GM19397 (cell line): ENCODE results near the gene VEGFB.
A peak's percentile ranks its signal among the peaks of the same experiment; 100 is the strongest.

Experiments
- ATAC-seq: cut with Tn5 transposase; IDR thresholded peaks from one replicate; pipeline ENCODE4 v1.9.1; 2021; ENCODE audit warnings: mild to moderate bottlenecking, moderate library complexity; ENCODE audit not compliant: unreplicated experiment

The VEGFB gene

DNA sequence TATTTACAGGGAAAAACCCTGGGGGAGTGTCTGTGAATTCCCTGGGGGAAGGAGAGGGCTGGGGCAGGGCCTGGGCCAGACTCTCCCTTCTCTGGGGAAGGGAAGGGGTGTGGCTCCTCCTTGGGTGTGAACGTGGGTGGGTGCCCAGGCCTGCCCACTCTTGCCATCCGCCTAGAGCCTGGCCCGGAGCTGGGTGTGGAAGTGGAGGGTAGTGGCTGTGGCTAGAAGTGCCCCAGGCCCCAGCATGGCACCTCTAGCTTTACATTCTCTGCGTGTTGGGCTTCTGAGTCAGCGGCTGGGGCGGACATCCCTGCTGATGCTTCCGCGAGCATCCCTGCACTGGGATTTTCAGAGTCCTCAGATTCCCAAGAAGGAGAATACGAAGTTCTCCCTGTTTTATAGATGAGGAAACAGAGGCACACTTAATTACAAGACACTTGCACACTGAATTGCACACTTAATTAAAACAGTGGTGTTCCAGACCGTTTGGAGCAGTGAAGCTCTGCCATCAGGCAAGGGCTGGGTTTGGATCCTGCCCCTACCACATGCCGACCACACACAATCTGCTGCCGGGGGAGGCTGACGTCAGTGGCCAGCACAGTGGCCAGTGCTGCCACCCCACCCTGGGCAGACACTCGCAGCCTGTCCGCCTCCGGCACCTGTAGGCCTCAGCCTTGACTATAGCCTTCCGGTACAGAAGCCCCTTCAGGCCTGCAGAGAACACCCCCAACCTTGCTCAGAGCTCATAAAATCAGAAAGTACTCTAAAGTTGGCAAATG, 42.5 kb downstream of the VEGFB start:
- no peak for ATAC-seq

DNA sequence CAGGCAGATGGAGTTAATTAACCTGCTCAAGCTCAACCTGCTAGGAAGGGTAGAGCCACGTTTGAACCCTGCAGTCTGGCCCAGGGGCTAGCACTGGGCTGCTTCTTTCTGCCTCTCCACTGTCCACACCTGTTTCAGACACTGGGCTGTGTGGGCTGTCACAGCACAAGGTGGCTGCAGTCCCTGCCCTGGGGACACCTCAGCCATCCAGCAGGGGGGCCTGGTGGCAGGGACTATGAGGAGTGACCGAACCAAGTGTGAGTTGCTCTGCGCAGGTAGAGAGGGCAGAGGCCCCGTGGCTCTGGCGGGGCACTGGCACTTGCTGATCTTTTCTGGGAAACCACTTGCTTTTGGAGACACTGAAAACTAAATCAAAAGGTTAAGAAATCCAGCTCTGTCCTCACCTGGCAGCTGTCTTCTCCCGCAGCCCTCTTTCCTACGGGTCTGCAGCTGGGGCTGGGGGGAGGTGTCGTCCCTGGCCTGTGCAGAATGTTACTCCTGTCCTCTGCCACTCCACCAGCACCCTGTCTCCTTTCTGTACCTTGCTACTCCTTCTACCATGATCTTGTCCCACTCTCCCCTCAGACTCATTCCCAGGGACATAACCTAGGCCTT, 44.3 kb downstream of the VEGFB start:
- ATAC-seq = no peak

DNA sequence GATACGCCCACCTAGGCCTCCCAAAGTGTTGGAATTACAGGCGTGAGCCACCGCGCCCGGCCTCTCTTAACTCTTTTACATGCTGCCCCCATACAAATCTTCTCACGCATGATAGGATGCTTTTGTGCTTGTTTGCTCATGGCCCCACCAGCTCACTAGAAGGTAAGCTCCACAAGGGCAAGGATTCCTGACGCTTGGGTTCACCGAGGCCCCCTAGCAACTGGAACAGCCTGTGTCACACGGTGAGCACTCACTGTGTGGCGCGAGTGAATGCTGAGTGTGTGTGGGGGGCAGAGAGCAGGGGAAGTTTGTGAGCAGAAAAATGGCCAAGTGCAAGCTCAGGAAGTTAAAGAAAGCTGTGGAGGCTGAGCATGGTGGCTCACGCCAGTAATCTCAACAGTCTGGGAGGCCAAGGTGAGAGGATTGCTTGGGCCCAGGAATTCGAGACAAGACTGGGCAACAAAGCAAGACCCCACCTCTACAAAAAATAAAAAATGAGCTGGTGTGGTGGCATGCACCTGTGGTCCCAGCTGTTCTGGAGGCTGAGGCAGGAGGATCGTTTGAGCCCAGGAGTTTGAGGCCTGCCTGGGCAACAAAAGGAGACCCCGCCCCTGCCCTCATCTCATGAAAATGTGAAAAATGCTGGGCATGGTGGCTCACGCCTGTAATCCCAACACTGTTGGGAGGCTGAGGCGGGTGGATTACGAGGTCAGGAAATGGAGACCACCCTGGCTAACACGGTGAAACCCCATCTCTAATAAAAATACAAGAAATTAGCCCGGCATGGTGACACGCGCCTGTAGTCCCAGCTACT, 47.8 kb downstream of the VEGFB start:
- no peak for ATAC-seq

DNA sequence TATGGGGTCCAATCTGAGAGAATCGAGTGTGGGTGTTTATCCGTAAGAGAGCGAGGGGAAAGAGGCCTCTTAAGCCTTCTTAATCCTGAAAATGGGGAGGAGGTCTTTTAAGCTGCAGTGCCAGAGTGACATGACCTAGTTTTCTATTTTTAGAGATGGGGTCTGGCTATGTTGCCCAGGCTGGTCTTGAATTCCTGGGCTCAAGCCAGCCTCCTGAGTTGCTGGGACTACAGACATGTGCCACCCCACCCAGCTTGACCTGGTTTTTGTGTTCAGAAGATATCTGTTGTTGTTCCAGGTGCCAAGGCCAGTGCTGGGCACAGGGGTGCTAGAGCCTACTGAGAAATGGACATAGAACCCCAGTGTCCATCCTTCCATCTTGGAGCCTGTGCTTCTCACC, 48.7 kb downstream of the VEGFB start:
- no peak for ATAC-seq

DNA sequence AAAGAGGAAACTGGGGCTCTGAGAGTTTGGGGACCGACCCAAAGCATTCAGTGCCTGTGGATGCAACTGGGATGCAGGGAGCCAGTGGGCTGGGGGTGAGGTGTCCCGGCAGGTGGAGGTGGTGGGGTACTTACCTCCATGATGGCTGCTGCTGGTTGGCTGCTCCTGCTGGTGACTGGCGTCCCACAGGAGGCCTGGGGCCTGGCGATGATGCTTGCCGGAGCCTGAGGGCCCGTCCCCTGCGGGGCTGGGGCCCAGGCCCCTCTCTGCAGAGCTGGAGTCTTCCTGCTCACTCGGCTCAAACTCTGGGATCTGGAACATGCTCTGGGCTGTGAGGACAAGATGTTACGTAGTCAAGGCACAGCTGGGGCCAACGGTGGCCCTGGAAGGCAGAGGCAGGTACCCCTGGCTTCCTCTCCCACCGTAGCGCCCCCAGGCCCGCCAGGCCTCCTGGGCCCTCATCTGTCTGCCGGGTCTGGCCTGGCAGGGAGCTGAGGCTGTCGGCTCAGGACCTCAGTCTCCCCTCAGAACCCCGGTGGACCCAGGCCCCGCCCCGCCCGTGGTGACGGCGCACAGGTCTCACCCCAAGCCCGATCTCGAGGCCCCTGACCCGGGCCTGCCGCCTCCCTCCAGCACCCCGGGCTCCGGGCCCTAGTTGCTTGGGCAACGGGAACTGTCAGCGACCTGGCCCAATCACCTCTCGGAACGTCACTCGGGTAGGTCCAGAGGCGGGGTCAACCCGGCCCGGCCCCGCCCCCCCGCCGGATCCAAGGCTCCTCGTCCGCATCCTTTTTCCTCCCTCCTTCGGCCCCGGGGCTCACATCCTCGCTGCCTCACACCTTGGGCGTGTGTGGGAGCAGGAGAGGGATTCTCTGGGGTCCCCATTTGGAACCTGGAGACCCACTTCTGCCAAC, 49.9 kb downstream of the VEGFB start, which contains the start of gene BAD:
BAD (minus strand) TSS at position 618 of the 914 bp plus-strand sequence; CDS start at position 321, 297 bp downstream.
- peak; percentile 66 for ATAC-seq

DNA sequence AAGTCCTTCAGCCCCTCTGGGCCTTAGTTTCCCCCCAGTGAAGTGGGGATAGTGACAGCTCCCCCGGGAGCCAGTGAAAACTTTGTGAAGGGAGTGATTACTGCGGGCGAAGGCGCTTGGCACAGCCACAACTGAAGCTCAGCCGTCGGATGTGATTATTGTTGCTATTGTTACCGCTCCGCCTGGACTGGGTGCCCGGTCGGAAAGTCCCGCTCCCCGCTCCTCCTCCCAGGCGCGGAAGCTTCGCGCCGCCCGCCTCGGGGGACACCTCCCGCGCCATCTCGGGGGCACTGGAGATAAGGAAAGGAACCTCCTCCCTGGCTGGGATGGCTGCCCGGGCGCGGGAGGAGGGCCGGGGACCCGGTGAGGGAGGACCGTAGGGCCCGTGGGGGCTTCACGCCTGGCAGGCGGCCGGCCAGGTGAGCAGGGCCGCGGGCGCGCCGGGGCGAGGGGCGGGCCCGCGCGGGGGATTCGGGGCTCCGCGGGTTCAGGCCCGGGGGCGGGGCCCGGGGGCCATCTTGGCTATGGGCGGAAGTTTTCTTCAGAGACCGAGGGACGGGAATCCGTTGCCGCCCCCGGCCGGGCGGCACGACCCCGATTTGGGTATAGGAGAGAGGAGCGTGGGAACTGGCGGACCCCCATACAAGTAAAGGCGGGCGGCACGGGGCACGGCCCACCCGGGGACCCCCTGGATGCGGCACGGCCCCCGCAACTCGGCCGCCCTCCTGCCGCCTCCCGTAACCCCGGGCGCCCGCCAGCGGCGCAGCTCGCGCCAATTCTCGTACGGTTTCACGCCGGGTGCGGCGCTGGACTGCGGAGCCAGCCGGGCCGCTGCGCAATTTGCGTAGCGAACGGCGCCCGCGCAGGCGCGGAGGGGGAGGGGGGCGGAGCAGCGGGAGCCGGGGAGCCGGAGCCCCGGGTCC, 50.8 kb downstream of the VEGFB start, which contains the start of gene GPR137:
GPR137 (plus strand) TSS at position 887 of the 923 bp plus-strand sequence. CDS start 677 bp downstream, outside the sequence.
- peak; percentile 56 for ATAC-seq

DNA sequence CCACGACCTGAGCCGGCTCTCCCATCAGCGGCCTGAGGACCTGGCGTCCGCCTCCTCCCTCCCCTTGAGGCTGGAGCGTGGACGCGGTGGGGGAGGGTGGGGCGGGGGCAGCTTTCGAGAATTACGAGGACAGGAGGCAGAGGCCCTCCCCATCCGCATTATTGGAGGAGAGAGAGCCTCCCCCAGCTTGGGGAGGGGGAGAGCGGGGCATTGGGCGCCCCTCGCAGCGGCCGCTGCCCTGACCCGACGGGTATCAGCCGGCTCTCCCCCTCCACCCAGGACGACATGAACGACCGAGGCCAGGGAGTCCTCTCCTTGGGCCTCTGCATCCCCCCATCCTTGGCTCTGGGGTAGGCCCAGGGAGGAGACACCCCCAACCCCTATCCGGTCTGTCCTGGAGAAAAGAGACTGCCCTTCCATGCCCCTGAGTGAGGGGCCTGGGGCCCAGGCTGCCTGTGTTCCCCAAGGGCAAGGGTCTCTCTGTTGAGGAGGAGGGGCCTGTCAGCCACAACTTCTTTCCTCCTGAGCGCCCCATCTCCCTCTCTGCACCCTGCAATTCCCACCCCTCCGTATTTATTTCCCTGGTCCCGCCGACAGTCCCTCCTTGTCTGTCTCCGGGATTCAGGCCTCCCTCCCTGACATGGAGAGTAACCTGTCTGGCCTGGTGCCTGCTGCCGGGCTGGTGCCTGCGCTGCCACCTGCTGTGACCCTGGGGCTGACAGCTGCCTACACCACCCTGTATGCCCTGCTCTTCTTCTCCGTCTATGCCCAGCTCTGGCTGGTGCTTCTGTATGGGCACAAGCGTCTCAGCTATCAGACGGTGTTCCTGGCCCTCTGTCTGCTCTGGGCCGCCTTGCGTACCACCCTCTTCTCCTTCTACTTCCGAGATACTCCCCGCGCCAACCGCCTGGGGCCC, 51.8 kb downstream of the VEGFB start:
- no peak for ATAC-seq

DNA sequence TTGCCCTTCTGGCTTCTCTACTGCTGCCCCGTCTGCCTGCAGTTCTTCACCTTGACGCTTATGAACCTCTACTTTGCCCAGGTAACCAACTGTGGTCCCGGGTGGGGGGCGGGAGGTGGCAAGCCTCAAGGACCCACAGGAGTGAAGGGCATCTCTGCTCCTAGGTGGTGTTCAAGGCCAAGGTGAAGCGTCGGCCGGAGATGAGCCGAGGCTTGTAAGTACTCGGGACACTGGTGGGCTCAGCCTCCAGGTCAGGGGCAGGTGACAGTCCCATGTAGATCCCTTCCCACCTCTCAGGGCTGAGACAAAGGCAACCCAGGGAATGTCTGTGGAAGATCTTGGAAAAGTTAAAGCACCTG, 52.4 kb downstream of the VEGFB start:
- ATAC-seq = no peak

DNA sequence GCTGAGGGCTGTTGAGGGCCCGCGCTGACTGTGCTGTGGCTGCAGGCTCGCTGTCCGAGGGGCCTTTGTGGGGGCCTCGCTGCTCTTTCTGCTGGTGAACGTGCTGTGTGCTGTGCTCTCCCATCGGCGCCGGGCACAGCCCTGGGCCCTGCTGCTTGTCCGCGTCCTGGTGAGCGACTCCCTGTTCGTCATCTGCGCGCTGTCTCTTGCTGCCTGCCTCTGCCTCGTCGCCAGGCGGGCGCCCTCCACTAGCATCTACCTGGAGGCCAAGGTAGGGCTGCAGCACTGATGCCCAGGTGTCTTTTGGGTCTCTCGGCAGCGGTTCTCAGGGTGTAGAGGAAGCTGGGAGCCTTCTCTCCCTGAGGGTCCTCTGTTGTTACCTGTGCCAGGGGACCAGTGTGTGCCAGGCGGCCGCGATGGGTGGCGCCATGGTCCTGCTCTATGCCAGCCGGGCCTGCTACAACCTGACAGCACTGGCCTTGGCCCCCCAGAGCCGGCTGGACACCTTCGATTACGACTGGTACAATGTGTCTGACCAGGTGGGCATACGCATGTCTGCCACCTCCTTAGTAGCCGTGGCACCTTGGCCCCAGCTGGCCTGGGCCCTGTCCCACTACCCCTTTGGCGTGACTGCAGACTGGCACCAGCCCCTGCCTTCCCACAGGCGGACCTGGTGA, 53.4 kb downstream of the VEGFB start:
- ATAC-seq = no peak

DNA sequence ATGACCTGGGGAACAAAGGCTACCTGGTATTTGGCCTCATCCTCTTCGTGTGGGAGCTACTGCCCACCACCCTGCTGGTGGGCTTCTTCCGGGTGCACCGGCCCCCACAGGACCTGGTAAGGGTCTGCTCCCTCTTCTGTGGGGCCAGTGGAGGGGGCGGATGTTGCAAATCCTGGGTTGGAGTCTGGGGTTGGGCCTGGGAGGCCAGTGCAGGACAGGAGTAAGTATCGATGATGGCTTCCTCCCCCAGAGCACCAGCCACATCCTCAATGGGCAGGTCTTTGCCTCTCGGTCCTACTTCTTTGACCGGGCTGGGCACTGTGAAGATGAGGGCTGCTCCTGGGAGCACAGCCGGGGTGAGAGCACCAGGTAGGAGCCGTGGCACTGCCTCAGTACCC, 54.0 kb downstream of the VEGFB start:
- no peak for ATAC-seq
